Stimulated activated naive CD8-positive, alpha-beta T cell treated with anti-CD3 and anti-CD28 coated beads, Interleukin-15, Interleukin-2, amounts not matched to agents 100 U/mL and 50 U/mL, for 24 hours (primary cell): Measurements from ENCODE around the gene TNFAIP2.
"Not testable (repeated sequence)": the region's sequence is repeated elsewhere in the genome, so short reads cannot be mapped to it uniquely, and the experiment has no call there.

Experiments used
- ATAC-seq: fragments of 150-1000 bp; cut with Tn5 transposase; one replicate; pipeline ENCODE4 v1.10.0; 2021
- DNase-seq: peaks from one replicate; pipeline ENCODE4 v3.0.0; 2021

Gene TNFAIP2

DNA sequence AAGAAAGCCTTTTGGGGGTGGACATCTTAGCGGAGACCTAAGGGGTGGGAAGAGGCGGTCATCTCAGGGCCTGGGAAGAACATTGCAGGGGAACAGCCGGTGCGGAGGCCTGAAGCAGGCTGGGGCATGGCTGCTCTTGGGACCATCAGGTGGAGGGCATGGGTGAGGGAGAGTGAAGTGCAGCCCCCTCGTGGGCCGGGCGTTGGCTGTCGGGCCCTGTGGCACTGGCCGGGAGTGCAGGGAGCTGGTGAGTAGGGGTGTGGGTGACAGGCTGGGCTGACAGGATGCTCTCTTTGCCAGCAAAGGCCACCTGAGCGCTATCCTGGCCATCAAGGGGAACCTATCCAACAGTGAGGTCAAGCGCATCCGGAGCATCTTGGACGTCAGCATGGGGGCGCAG lies 11.7 kb downstream of the TNFAIP2 start:
- DNase-seq, result no peak
- no peak for ATAC-seq

- ATAC-seq (no peak), DNase-seq (no peak)
Measured at GRCh38 chr14:103135333-103136260, 12.3 kb downstream of the TNFAIP2 start.

- DNase-seq, result no peak
- no peak for ATAC-seq
Measured at GRCh38 chr14:103136388-103137271, 13.4 kb downstream of the TNFAIP2 start.

GRCh38 chr14:103137689-103138300 lies 14.5 kb downstream of the TNFAIP2 start:
- ATAC-seq (no peak), DNase-seq (no peak)

DNA sequence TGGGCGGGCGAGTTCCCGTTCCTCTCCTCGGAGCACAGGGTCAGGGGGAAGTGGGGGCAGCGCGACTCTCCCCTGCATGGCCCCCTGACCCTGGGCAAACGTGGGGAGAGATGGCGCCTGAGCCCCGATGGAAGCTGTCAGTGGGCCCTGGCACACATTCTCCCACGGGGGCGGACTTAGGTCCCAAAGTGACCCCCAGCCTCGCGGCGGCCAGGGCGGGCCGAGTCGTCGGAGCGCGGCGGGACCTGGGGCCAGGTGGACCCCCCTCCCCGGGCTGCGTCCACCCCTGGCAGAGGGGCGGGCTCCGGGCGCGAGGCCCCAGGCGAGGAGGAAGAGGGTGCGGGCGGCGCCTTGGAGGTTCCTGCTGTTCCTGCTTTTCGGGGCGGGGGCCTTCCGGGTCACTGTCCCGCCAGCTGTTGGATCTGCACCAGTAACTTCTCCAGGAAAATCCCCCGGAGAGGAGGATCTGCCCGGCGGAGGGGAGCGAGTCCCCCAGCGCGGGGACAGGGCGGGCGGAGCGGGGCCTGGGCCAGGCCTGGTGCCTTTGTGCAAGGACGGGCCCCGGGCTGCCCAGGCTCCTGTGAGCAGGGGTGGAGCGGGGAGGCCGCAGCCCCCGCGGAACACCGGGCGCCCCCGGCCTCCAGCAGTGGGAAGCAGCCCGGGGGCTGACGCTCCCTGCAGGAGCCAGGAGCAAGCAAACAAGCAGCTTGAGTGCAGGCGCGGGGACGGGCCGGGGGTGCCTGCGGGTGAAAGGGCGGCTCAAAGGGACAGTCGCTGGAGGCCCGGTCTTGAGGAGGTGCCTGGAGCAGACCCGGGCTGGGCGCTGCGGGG lies 15.3 kb downstream of the TNFAIP2 start:
- no peak for ATAC-seq

DNA sequence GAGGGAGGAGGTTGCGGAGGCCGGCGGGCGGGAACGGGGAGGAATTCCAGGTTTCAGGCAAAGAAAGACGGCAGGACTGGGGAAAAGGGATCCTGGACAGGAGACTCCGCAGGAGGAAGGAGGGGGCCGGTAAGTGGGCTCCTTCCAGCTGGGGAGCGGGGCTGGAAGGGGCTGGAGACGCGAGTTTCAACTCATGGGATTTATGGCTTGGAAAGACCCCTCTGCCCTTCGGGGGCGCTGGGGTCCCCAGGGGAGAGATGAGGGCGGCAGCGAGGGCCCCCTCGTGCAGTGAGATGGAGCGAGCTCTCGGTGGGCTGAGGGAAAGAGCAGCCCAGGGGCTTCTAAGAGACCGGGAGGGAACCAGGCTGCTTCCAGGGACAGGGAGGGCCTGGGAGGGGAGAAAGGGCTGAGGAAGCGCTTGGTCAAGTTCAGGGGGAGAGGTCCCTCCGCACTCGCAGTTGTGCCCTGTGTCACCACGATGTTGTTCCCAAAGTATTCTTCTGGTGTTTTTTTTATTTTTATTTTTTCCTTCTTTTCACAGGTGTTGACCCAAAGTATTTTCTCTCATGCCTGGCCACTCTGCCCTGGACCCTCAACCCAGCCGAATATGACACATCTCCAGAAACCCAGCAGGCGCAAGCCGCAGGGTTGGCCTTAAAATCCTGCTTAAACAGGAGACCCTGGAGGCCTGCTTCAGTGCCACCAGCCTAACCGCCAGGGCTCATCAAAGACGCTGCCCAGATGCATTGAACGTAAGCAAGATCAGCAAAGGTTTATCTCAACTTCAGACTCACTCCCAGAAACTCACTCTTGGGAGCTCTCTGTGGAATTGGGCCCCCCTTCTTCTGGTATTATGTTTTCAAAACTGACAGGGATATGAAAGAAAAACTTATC lies 16.1 kb downstream of the TNFAIP2 start:
- DNase-seq, result no peak
- no peak for ATAC-seq

More for the DNA sequence above, 15.3 kb downstream of the TNFAIP2 start:
- DNase-seq, result no peak

DNA sequence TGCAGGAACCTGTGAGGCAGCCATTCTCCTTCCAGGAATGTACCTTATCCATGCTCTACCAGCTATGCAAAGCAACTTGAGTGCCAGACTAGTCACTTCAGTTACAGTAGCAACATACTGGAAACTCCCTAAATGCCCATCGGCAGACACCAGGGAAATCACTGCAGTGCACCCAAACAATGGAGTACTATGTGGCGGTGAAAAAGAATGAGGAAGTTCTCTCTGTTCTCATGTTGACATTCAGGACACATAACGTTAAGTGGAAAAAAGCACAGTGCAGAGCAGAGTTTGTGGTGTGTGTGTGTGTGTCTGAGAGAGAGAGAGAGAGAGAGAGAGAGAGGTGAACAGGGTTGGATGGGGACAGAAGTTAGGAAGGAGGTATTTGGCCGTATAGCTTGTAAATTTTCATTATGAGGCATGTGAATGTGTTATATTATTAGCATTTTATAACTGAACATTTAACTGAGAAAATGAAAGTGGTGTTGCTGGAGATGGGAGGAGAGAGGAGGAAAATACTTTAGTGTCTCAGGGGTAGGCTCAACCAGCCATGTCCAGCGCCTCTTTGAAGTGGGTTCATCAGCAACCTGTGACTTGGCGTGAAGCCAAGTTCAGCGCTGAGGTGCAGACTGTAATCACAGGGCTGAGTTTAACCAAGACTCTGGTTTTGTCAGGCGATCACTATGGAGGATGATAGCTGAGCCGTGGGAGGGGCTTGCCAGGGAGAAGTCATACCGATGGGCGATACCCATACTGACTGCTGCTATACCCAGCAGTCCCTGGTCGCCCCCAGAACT lies 17.3 kb downstream of the TNFAIP2 start:
- ATAC-seq (peak; percentile 62), DNase-seq (no peak)

DNA sequence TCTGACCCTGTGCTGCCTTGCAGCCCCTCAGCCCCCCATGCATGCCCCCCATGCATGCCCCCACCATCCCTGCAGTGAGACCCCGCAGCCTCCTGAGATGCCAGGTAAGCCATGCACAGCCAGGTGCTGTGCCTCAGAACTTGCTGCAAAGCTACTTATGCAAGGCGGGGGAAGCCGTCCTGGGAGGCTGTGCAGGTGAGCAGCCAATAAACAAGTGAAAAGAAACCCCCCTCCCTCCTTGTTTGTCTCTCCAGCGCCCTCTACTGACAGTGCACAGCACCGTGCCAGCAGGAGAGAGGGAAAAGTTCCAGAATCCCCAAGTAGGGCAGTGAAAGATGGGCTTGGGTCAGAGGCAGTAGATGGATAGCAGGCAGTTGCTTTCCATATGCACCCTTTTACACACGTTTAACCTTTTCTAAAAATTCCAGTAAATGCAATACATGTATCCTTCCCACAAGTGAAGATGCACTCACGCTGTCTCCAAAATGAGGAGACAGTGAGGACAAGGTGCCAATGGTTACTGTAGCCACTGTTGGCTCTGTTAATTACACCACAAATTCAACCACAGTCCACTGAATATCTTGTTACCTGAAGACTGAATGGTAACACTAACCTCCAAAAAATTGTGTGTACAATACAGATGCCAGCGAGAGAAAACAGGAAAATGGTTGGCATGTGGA lies 18.0 kb downstream of the TNFAIP2 start:
- no peak for ATAC-seq
- DNase-seq, result peak; percentile 64

DNA sequence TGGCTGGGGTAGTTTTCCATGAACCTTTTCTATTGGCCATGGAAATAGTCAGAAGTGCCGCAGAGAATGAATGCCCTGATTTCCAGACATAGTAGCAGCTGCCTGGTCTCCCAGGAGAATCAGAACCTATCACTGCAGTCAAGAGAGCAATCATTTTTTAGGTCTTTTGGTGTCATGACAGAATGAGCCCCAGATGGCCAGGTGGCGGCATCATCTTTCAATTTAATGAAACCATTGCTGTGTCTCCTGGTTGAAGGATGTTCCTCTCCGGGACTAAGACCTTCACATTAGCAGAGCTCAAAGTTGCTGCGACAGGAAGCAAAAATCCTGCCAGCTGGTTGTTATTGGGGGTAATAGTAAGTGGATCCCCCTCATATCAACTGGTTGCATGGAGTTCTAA lies 18.8 kb downstream of the TNFAIP2 start:
- DNase-seq (no peak), ATAC-seq (no peak)

DNA sequence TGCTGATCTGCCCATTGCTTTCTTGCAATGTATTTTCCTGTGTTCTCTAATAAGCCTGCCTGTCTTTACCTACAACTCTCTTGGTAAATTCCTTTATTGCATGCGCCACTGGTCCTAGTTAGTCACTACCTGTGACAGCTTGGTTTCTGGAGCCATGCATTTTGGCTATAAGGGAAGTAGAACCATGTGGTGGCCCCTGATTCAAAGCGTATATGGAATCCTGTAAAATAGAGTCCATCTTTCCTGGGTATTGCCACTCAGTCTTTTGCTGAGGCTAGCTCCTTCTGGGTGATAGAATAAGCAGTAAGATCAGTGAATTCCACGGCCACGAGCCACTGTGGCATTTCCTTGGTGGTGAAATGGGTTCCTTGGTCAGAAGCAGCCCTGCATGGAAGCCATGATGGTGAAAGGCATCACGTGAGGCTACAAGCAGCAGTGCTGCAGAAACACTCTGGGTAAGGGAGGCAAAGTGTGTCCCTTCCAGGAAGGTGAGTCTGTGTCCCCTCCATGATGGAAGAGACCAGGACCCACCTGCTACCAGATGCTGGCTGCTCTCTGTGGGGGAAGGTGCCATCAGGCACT lies 19.6 kb downstream of the TNFAIP2 start:
- DNase-seq (no peak), ATAC-seq (no peak)

- DNase-seq (no peak), ATAC-seq (no peak)
Measured at GRCh38 chr14:103143506-103143905, 20.2 kb downstream of the TNFAIP2 start.

- no peak for ATAC-seq
- DNase-seq, result no peak
Measured at GRCh38 chr14:103144085-103144484, 20.8 kb downstream of the TNFAIP2 start.

DNA sequence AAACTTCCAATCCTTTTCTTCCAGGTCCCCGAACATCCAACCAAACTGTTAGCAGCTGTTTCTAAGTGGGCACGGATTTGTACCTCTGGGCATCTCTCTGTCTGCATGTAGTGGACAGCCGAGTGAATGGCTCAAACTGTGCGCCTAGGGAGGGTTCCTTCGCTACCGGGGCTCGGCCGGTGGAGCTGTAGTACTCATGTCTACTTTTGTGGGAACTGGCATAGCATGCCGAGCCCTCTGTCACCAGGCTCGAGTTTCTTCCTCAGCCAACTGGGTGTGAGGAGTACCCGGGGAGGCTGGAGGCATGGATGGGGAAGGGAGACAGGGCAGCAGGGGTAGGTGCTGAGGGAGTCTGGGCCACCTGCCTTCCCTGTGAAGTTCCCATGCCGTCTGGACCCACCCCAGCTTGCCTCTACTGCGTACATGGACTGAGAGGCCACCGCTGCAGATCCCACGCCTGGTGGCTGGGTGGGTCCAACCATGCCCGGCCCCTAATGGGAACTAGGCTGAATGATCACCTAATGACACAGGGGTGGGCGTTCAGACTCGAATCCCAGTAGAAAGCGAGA lies 23.0 kb downstream of the TNFAIP2 start:
- ATAC-seq (no peak), DNase-seq (no peak)

DNA sequence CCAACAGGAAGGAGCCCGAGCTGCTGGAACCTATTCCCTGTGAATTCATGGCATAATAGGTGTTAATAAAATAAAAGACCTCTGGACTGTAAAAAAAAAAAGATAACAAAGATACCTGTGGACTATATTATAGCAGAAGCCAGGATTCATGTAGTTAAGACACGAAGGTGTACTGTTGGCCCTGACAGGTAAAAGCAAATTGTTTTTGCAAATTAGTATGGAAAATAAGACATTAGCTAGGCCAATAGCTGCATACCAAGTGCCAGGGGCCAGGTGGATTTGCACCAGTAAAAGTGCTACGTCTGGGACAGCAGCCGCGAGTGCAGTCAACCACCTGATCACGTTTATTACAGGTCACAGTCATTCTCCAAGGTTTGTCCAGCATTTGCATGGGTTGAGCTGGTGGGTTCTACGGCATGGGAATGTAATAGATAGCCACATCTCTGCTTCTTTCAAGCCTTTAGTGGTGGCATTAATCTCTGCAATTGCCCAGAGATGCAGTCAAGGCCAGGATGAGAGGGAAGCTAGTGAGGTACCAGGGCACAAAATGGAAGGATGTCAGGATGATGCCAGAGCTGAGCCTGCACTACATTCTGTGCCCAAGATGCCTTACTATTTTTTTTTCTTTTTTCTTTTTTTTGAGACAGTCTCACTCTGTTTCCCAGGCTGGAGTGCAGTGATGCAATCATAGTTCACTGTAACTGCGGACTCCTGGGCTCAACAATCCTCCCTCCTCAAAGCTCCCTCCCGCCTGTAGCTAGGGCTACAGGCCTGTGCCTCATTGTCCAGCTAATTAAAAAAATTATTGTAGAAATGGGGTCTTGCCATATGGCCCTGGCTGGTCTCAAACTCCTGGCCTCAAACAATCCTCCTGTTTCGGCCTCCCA lies 26.3 kb downstream of the TNFAIP2 start:
- no peak for DNase-seq
- ATAC-seq, result no peak

- ATAC-seq (no peak), DNase-seq (no peak)
Measured at GRCh38 chr14:103151270-103151945, 28.1 kb downstream of the TNFAIP2 start.

DNA sequence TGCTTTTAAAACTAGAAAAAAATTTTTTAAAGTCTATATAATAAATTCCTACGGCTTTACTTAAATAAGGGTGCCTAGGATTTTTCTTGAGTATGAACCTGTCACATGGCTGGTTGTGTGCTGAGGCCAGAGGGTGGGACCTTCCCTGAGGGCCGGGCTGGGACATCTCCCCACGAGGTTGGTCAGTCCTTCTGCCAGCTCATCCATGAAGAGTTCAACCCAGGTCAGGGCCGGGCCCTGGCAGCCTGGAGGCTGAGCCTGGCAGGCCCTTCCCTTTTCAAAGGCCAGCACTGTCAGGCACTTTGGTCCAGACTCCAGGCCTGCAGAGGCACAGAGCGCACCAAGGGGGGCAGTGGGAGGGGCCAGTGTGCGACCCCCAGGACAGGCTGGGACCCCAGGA lies 31.7 kb downstream of the TNFAIP2 start:
- ATAC-seq (no peak), DNase-seq (no peak)

DNA sequence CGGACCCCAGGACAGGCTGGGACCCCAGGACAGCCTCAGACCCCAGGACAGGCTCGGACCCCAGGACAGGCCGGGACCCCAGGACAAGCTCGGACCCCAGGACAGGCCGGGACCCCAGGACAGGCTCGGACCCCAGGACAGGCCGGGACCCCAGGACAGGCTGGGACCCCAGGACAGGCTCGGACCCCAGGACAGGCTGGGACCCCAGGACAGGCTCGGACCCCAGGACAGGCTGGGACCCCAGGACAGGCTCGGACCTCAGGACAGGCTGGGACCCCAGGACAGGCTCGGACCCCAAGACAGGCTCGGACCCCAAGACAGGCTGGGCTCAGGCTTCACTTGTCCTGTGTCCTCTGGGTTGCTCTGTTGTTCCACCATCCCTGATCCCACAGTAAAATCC lies 32.2 kb downstream of the TNFAIP2 start:
- ATAC-seq, DNase-seq: not testable (repeated sequence)
